Activated gamma-delta T cell treated with anti-CD3 and anti-CD28 coated beads, Interleukin-2, amount 50 U/mL, for 16 hours (primary cell): ENCODE results near the gene GNG14.
"Not testable (repeated sequence)": the region's sequence is repeated elsewhere in the genome, so short reads cannot be mapped to it uniquely, and the experiment has no call there.

Experiments used
- DNase-seq: peaks from one replicate; pipeline ENCODE4 v3.0.0-alpha.2; 2020; ENCODE audit warnings: low read depth

Gene GNG14

GRCh38 chr19:12667731-12668302, 20.0 kb upstream of the GNG14 start:
- no peak for DNase-seq

GRCh38 chr19:12668346-12668745, 19.5 kb upstream of the GNG14 start:
- DNase-seq = no peak

GRCh38 chr19:12668932-12669269, 18.9 kb upstream of the GNG14 start:
- peak; percentile 47 for DNase-seq

GRCh38 chr19:12669270-12670158, 18.3 kb upstream of the GNG14 start:
- peak; percentile 65 for DNase-seq

GRCh38 chr19:12670159-12670928, 17.5 kb upstream of the GNG14 start:
- DNase-seq = no peak

GRCh38 chr19:12672744-12673143, 15.1 kb upstream of the GNG14 start:
- DNase-seq = no peak

- DNase-seq = no peak
Observed at GRCh38 chr19:12675399-12675798, 12.4 kb upstream of the GNG14 start.

GRCh38 chr19:12675940-12676339, 11.9 kb upstream of the GNG14 start:
- DNase-seq = no peak

- DNase-seq = peak; percentile 84
Observed at GRCh38 chr19:12676384-12676792, 11.4 kb upstream of the GNG14 start.

GRCh38 chr19:12676928-12677327, 10.9 kb upstream of the GNG14 start:
- DNase-seq = no peak

- not testable (repeated sequence) for DNase-seq
Observed at GRCh38 chr19:12678039-12678438, 9.8 kb upstream of the GNG14 start.

GRCh38 chr19:12680034-12680433, 7.8 kb upstream of the GNG14 start:
- no peak for DNase-seq

- peak; percentile 80 for DNase-seq
Observed at GRCh38 chr19:12681074-12681987, 6.5 kb upstream of the GNG14 start, which contains the start of gene DHPS. Gene DHPS (minus strand): TSS chr19:12681880. CDS start chr19:12681766, 114 bp downstream.

GRCh38 chr19:12685831-12686230, 2.0 kb upstream of the GNG14 start:
- no peak for DNase-seq

- no peak for DNase-seq
Observed at GRCh38 chr19:12689012-12689411, 1.2 kb downstream of the GNG14 start.

GRCh38 chr19:12689581-12690216, 1.9 kb downstream of the GNG14 start:
- no peak for DNase-seq

- DNase-seq = no peak
Observed at GRCh38 chr19:12692960-12693359, 5.2 kb downstream of the GNG14 start.

GRCh38 chr19:12694641-12695040, 6.8 kb downstream of the GNG14 start:
- no peak for DNase-seq

GRCh38 chr19:12695096-12695495, 7.3 kb downstream of the GNG14 start:
- no peak for DNase-seq

- DNase-seq = no peak
Observed at GRCh38 chr19:12695514-12695913, 7.7 kb downstream of the GNG14 start.

GRCh38 chr19:12695997-12696365, 8.2 kb downstream of the GNG14 start:
- no peak for DNase-seq
